Vagina (tissue), 2 donors: Measurements from ENCODE around the gene ANKS1B. TPM values are rescaled to one million over a fixed set of nuclear protein-coding genes. Genes with fewer than 3 reads are reported as not detected.
"Not testable (repeated sequence)": the region's sequence is repeated elsewhere in the genome, so short reads cannot be mapped to it uniquely, and the experiment has no call there.

Experiments
- DNase-seq, 2 donors: peaks; one replicate each; pipeline ENCODE4 v3.0.0-alpha.2; 2017; ENCODE audit errors: extremely low spot score in 2 of 2
- H3K27ac ChIP-seq: fragments of 200-600 bp; sonication (generic); one replicate; pipeline ENCODE4 v1.5.1; 2019
- H3K27me3 ChIP-seq: fragments of 200-600 bp; sonication (generic); one replicate; pipeline ENCODE4 v1.5.1; 2019
- H3K36me3 ChIP-seq, 2 donors: fragments of 200-600 bp; sonication (generic); one replicate each; pipeline ENCODE4 v1.5.1; 2017 to 2019
- H3K4me1 ChIP-seq: fragments of 200-600 bp; sonication (generic); one replicate; pipeline ENCODE4 v1.5.1; 2019
- H3K4me3 ChIP-seq, 2 donors: fragments of 200-600 bp; sonication (generic); 1 replicate in 1 of 2; 2 replicates in 1 of 2; pipeline ENCODE4 v1.5.1; 2016 to 2019
- H3K9me3 ChIP-seq: fragments of 200-600 bp; sonication (generic); one replicate; pipeline ENCODE4 v1.5.1; 2019
- POLR2A ChIP-seq, 2 donors: fragments of 450-650 bp; IDR thresholded peaks; one replicate each; pipeline ENCODE4 v1.6.1; 2017; ENCODE audit warnings: antibody characterized with exemption in 2 of 2, mild to moderate bottlenecking in 2 of 2, moderate library complexity in 2 of 2
- POLR2AphosphoS5 ChIP-seq, 2 donors: sonication (generic); formaldehyde crosslinking; IDR thresholded peaks; one replicate each; pipeline ENCODE4 v1.9.0; 2017; ENCODE audit warnings: antibody characterized with exemption in 2 of 2, mild to moderate bottlenecking in 2 of 2, low read depth in 1 of 2; ENCODE audit not compliant: insufficient read depth in 1 of 2
- intact Hi-C: fragments of 100-400 bp; cut with DNase I; formaldehyde crosslinking; loops from one replicate; pipeline ENCODE4 v1.15.1; 2023
- total RNA-seq: library from RNA; depleted of rRNA; stranded (reverse); fragments of >200 nt; gene quantifications from one replicate; pipeline ENCODE4 v1.2.3, GENCODE V29; 2016
- TF ChIP-seq, protein P1 (sequence below), 3 experiments: fragments of 450-650 bp in 2 of 3; fragments of 200-600 bp in 1 of 3; sonication (generic) in 1 of 3; IDR thresholded peaks; one replicate each; pipeline ENCODE4 v1.5.1; 2017 to 2019; ENCODE audit warnings: antibody characterized with exemption in 3 of 3, mild to moderate bottlenecking in 2 of 3, moderate library complexity in 2 of 3

Gene ANKS1B
- total RNA-seq, 1 donor from 2014 or later: 11.5 TPM

DNA sequence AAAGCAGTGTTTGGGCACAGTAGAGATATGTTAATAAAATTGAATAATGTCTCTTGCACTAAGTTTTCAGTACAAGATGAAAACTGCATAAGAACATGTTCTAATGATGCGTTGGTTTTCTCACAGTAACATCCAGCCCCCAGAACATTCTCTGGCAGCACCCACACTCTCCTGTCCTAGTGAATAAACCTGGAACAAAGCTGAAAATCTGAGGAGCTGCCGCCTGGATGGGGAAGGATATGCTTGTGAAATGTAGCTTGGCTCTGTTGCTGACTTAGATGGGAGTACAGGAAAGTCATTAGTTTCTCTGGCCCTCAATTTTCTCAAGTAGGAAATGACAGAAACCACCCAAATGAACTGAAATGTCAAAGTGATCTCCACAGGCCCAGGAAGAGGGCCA is 1015.8 kb downstream of the ANKS1B start:
- Histone ChIP-seq H3K9me3 (no peaks in the 10 kb centered on the region), H3K4me3 (no peak overlapping the region), H3K36me3 (no peaks in the 10 kb centered on the region), H3K27ac (no peak overlapping the region), H3K27me3 (no peaks in the 10 kb centered on the region), H3K4me1 (peaks cover 6% of the 10 kb centered on the region)
- TF ChIP-seq POLR2AphosphoS5 (IDR thresholded peaks at IDR 0.05; ENCODE audit: insufficient read depth in 1 of 2, low read depth in 1 of 2) (no peak), POLR2A (IDR thresholded peaks at IDR 0.05) (no peak)
- TF ChIP-seq, protein P1, sequence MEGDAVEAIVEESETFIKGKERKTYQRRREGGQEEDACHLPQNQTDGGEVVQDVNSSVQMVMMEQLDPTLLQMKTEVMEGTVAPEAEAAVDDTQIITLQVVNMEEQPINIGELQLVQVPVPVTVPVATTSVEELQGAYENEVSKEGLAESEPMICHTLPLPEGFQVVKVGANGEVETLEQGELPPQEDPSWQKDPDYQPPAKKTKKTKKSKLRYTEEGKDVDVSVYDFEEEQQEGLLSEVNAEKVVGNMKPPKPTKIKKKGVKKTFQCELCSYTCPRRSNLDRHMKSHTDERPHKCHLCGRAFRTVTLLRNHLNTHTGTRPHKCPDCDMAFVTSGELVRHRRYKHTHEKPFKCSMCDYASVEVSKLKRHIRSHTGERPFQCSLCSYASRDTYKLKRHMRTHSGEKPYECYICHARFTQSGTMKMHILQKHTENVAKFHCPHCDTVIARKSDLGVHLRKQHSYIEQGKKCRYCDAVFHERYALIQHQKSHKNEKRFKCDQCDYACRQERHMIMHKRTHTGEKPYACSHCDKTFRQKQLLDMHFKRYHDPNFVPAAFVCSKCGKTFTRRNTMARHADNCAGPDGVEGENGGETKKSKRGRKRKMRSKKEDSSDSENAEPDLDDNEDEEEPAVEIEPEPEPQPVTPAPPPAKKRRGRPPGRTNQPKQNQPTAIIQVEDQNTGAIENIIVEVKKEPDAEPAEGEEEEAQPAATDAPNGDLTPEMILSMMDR (IDR thresholded peaks at IDR 0.05): no peak
- DNase-seq: no peak
- intact Hi-C loops: no loop called here

DNA sequence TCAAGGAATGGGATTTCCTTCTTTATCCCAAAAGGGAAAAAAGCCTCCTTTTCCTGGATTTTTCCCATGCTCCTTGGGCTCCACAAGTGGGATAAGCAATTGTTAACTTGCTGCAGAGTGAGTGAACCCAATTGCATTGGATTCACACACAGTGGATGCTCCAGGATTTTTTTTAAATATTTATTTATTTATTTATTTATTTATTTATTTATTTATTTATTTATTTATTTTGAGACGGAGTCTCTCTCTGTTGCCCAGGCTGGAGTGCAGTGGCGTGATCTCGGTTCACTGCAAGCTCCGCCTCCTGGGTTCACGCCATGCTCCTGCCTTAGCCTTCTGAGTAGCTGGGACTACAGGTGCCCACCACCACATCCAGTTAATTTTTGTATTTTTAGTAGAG is 1027.6 kb downstream of the ANKS1B start:
- H3K4me3 ChIP-seq, H3K27ac ChIP-seq, DNase-seq, H3K4me1 ChIP-seq, H3K9me3 ChIP-seq, H3K27me3 ChIP-seq, H3K36me3 ChIP-seq, intact Hi-C loops: not testable (repeated sequence)

DNA sequence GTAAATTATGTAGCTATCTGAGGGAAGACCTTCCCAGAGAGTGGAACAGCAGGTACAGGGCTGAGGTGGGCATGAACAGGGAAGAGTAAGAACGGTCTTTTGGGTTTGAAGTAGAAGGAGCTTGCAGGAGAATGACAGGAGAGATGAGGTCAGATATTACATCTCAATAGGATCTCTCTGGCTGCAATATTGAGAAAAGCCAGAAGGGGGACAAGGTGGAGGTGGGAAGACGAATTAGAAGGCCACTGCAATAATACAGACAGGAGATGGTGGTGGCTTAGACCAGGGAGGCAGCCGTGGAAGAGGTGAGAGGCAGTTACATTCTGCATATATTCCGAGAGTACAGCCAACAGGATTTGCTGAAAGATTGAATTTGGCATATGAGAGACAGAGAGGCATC is 1029.5 kb downstream of the ANKS1B start:
- Histone ChIP-seq H3K27ac (no peak overlapping the region), H3K4me1 (no peaks in the 10 kb centered on the region), H3K36me3 (no peaks in the 10 kb centered on the region), H3K9me3 (no peaks in the 10 kb centered on the region), H3K4me3 (no peak overlapping the region), H3K27me3 (no peaks in the 10 kb centered on the region)
- TF ChIP-seq, protein P1 (IDR thresholded peaks at IDR 0.05): no peak
- no peak for TF ChIP-seq POLR2AphosphoS5 (IDR thresholded peaks at IDR 0.05; ENCODE audit: insufficient read depth in 1 of 2, low read depth in 1 of 2)
- no peak for TF ChIP-seq POLR2A (IDR thresholded peaks at IDR 0.05)
- intact Hi-C loops: no loop called here
- no peak for DNase-seq

DNA sequence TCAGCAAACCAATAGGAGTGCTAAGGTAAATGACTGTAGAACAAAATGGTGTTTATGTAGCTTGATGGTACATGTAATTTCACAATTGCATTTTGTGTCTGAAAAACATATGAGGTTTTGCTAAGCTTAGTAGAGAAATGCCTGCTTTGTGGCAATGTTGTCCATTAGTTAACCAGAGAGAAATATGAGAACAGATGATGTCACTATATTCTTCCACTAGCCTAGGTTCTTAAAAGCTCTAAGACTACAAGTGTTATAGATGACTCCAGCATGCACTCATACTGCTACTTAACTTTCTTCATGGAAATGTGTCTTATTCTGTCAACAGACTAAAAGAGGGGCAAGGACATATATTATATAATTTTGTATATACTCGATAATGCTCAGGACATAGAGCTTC is 1030.2 kb downstream of the ANKS1B start:
- Histone ChIP-seq H3K9me3 (no peaks in the 10 kb centered on the region), H3K4me3 (no peak overlapping the region), H3K4me1 (no peaks in the 10 kb centered on the region), H3K27me3 (no peaks in the 10 kb centered on the region), H3K27ac (no peak overlapping the region), H3K36me3 (no peaks in the 10 kb centered on the region)
- intact Hi-C loops: no loop called here
- TF ChIP-seq POLR2A (IDR thresholded peaks at IDR 0.05): no peak
- no peak for TF ChIP-seq POLR2AphosphoS5 (IDR thresholded peaks at IDR 0.05; ENCODE audit: insufficient read depth in 1 of 2, low read depth in 1 of 2)
- TF ChIP-seq, protein P1 (IDR thresholded peaks at IDR 0.05): no peak
- DNase-seq: no peak

DNA sequence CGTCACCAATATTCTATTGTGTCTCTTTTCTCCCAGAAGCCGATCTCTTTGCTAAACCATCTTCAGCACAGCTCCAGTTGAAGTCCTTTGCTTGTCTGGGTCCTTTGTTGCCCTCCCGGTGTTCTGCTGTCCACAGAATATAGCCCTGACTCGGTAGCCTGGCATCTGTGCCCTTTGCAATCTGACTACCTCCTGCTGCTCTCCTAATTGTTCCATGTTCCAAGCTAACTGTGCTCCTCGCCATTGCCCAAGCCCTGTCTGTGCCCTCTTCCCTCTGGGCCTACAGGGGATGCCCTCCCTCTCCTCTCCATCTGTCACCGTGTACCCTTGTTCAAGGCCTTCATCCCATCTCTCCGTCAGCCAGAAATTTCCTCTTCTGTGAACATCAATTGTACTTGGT is 1033.3 kb downstream of the ANKS1B start:
- Histone ChIP-seq H3K4me3 (no peak overlapping the region), H3K9me3 (no peaks in the 10 kb centered on the region), H3K36me3 (no peaks in the 10 kb centered on the region), H3K4me1 (no peaks in the 10 kb centered on the region), H3K27me3 (no peaks in the 10 kb centered on the region), H3K27ac (no peak overlapping the region)
- DNase-seq: no peak
- TF ChIP-seq POLR2A (IDR thresholded peaks at IDR 0.05): no peak
- no peak for TF ChIP-seq POLR2AphosphoS5 (IDR thresholded peaks at IDR 0.05; ENCODE audit: insufficient read depth in 1 of 2, low read depth in 1 of 2)
- TF ChIP-seq, protein P1 (IDR thresholded peaks at IDR 0.05): no peak
- intact Hi-C loops: no loop called here
